IMR-90 (cell line): ENCODE results near the gene TUBB6. TPM values are rescaled to one million over a fixed set of nuclear protein-coding genes. Genes with fewer than 3 reads are reported as not detected.

Experiments used
- ATAC-seq: fragments of 200-7000 bp; cut with Tn5 transposase; 2 replicates; pipeline ENCODE4 v1.9.1; 2020; ENCODE audit warnings: low read depth, mild to moderate bottlenecking, moderate library complexity
- BruUV-seq: library from RNA; stranded (reverse); fragments of 400-500 nt; replicated peaks from 2 replicates; lab custom pipeline; 2021; lab: Mats Ljungman, UMichigan
- CTCF ChIA-PET: fragments of 300-600 bp; formaldehyde crosslinking; extraction: SDS; loops from one replicate; lab custom pipeline; 2021; ENCODE audit warnings: antibody characterized with exemption; lab: Yijun Ruan, JAX
- POLR2A ChIA-PET: fragments of 300-600 bp; sonication (Branson Sonifier 250); formaldehyde crosslinking; loops from one replicate; lab custom pipeline; 2022; ENCODE audit warnings: antibody characterized with exemption; ENCODE audit not compliant: unreplicated experiment; lab: Charles Lee
- DNase-seq: peaks from one replicate; pipeline ENCODE4 v3.0.0; 2013
- H2AFZ ChIP-seq: replicated peaks from 2 replicates; pipeline ENCODE3; 2013; ENCODE audit warnings: low read length, mild to moderate bottlenecking; ENCODE audit not compliant: poor library complexity
- H2AK5ac ChIP-seq: 2 replicates; pipeline ENCODE4 v1.6.1; 2013; ENCODE audit warnings: low read depth, low read length, inconsistent platforms
- H2AK9ac ChIP-seq: replicated peaks from 2 replicates; pipeline ENCODE3; 2013; ENCODE audit warnings: mild to moderate bottlenecking, low read depth, low read length, moderate library complexity; ENCODE audit not compliant: poor library complexity
- H2BK120ac ChIP-seq: 2 replicates; pipeline ENCODE4 v1.6.1; 2013; ENCODE audit warnings: low read depth, low read length, inconsistent platforms
- H2BK15ac ChIP-seq: 3 replicates; pipeline ENCODE4 v1.6.1; 2013; ENCODE audit warnings: low read depth, low read length, inconsistent platforms
- H2BK20ac ChIP-seq: 2 replicates; pipeline ENCODE4 v1.6.1; 2013; ENCODE audit warnings: low read depth, mild to moderate bottlenecking, inconsistent platforms, low read length, moderate library complexity
- H2BK5ac ChIP-seq: 2 replicates; pipeline ENCODE4 v1.6.1; 2013; ENCODE audit warnings: mild to moderate bottlenecking, low read depth, low read length, inconsistent platforms; ENCODE audit not compliant: poor library complexity, severe bottlenecking
- H3K14ac ChIP-seq: replicated peaks from 2 replicates; pipeline ENCODE4 v1.6.1; 2013; ENCODE audit warnings: low read depth, low read length, inconsistent platforms
- H3K18ac ChIP-seq: 2 replicates; pipeline ENCODE4 v1.6.1; 2013; ENCODE audit warnings: low read depth, low read length, control low read depth
- H3K23ac ChIP-seq: 2 replicates; pipeline ENCODE4 v1.6.1; 2013; ENCODE audit warnings: low read depth, low read length, inconsistent platforms
- H3K27ac ChIP-seq: 2 replicates; pipeline ENCODE4 v1.5.1; 2013; ENCODE audit warnings: mild to moderate bottlenecking, control low read depth, low read length; ENCODE audit not compliant: insufficient read depth
- H3K27me3 ChIP-seq: 2 replicates; pipeline ENCODE4 v1.6.1; 2013; ENCODE audit warnings: low read length; ENCODE audit not compliant: control insufficient read depth, insufficient read depth
- H3K36me3 ChIP-seq: 2 replicates; pipeline ENCODE4 v1.6.1; 2013; ENCODE audit warnings: low read length, mixed read lengths; ENCODE audit not compliant: control insufficient read depth, insufficient read depth
- H3K4ac ChIP-seq: 2 replicates; pipeline ENCODE4 v1.6.1; 2013; ENCODE audit warnings: low read depth, low read length, inconsistent platforms
- H3K4me1 ChIP-seq: 2 replicates; pipeline ENCODE4 v1.6.1; 2013; ENCODE audit warnings: low read length, mixed read lengths; ENCODE audit not compliant: control insufficient read depth, insufficient read depth
- H3K4me2 ChIP-seq: 2 replicates; pipeline ENCODE4 v1.6.1; 2013; ENCODE audit warnings: low read depth, mild to moderate bottlenecking, control low read depth, low read length, moderate library complexity
- H3K4me3 ChIP-seq: 2 replicates; pipeline ENCODE4 v1.5.1; 2013; ENCODE audit warnings: low read depth, mild to moderate bottlenecking, control low read depth, low read length, moderate library complexity; ENCODE audit not compliant: insufficient read depth
- H3K56ac ChIP-seq: 2 replicates; pipeline ENCODE4 v1.6.1; 2013; ENCODE audit warnings: low read length, inconsistent platforms; ENCODE audit not compliant: insufficient read depth; ENCODE audit errors: extremely low read depth
- H3K79me1 ChIP-seq, 2 experiments: 2 replicates each; pipeline ENCODE4 v1.6.1; 2013; ENCODE audit warnings: low read length in 2 of 2, inconsistent platforms in 1 of 2, low read depth in 1 of 2
- H3K9ac ChIP-seq: 2 replicates; pipeline ENCODE4 v1.6.1; 2013; ENCODE audit warnings: low read depth, low read length, control low read depth
- H3K9me1 ChIP-seq: 2 replicates; pipeline ENCODE4 v1.6.1; 2013; ENCODE audit warnings: low read length, inconsistent platforms; ENCODE audit not compliant: insufficient read depth
- H3K9me3 ChIP-seq: 2 replicates; pipeline ENCODE4 v1.6.1; 2013; ENCODE audit warnings: low read length; ENCODE audit not compliant: control insufficient read depth, insufficient read depth
- H4K20me1 ChIP-seq: 2 replicates; pipeline ENCODE4 v1.6.1; 2013; ENCODE audit warnings: low read length, inconsistent platforms; ENCODE audit not compliant: insufficient read depth
- H4K5ac ChIP-seq: 2 replicates; pipeline ENCODE4 v1.6.1; 2013; ENCODE audit warnings: mild to moderate bottlenecking, low read depth, low read length, control low read depth
- H4K8ac ChIP-seq, 2 experiments: 2 replicates each; pipeline ENCODE4 v1.6.1; 2013; ENCODE audit warnings: low read depth in 2 of 2, low read length in 2 of 2, control low read depth in 1 of 2, inconsistent platforms in 1 of 2
- H4K91ac ChIP-seq: 2 replicates; pipeline ENCODE4 v1.6.1; 2013; ENCODE audit warnings: low read depth, low read length, inconsistent platforms; ENCODE audit not compliant: insufficient read depth
- ELK1 ChIP-seq: fragments of 150-350 bp; IDR thresholded peaks from 2 replicates; pipeline ENCODE4 v1.6.1; 2016; ENCODE audit warnings: low read depth, mild to moderate bottlenecking, low read length, moderate library complexity, borderline replicate concordance
- MAFK ChIP-seq: IDR thresholded peaks from 2 replicates; pipeline ENCODE4 v1.6.1; 2012; ENCODE audit warnings: low read depth, low read length, improper control_type of control experiment
- NFE2L2 ChIP-seq: fragments of 150-350 bp; IDR thresholded peaks from 2 replicates; pipeline ENCODE4 v1.6.1; 2016; ENCODE audit warnings: low read depth, mild to moderate bottlenecking, low read length
- POLR2A ChIP-seq: IDR thresholded peaks from 2 replicates; pipeline ENCODE4 v1.6.1; 2012; ENCODE audit warnings: mild to moderate bottlenecking, low read depth, low read length
- RCOR1 ChIP-seq: IDR thresholded peaks from 2 replicates; pipeline ENCODE4 v1.6.1; 2012; ENCODE audit warnings: mild to moderate bottlenecking, low read length, improper control_type of control experiment; ENCODE audit not compliant: insufficient replicate concordance
- WGBS, 2 experiments: methylation state at CpG; one replicate each; pipeline versions ENCODE4 v1.1.5 to v1.1.7; 2013; ENCODE audit warnings: missing lambda C conversion rate in 2 of 2; ENCODE audit not compliant: insufficient read length in 1 of 2; ENCODE audit errors: extremely low coverage in 2 of 2; 5-methylcytosine and 5-hydroxymethylcytosine counted together
- dilution Hi-C: fragments of 300-500 bp; cut with HindIII; formaldehyde crosslinking; loops from one replicate; pipeline ENCODE4 v1.14.3; 2018; ENCODE audit warnings: low sequenced_read_pairs; ENCODE audit not compliant: unreplicated experiment
- in situ Hi-C: fragments of 300-500 bp; cut with MboI; formaldehyde crosslinking; loops from 3 replicates; pipeline ENCODE4 v1.14.3; 2019; ENCODE audit warnings: low sequenced_read_pairs, inconsistent platforms, mixed read lengths
- intact Hi-C: fragments of 100-400 bp; cut with micrococcal nuclease; formaldehyde crosslinking; loops from 2 replicates; pipeline ENCODE4 v1.10.0; 2022
- polyA plus RNA-seq, 3 experiments: library from polyadenylated mRNA; depleted of rRNA; stranded (reverse); fragments of >200 nt; gene quantifications; 2 replicates each; pipeline ENCODE4 v1.2.3, GENCODE V29; 2012; ENCODE audit warnings: low replicate concordance in 1 of 3
- total RNA-seq: library from RNA; depleted of rRNA; stranded (reverse); fragments of >200 nt; gene quantifications from 2 replicates; pipeline ENCODE4 v1.2.3, GENCODE V29; 2012

The TUBB6 gene
- total and polyA plus RNA-seq, 2 of the 4 experiments (the other 2 are of a cell fraction): 927 to 1,040 TPM

- Histone ChIP-seq H3K14ac (no peak overlapping the region), H3K9ac (no peak overlapping the region), H3K27me3 (no peaks in the 10 kb centered on the region), H2BK20ac (no peak overlapping the region), H3K4me3 (no peak overlapping the region), H4K91ac (no peak overlapping the region), H4K20me1 (peaks cover 87% of the 10 kb centered on the region), H2BK120ac (no peak overlapping the region), H2AK9ac (no peak overlapping the region), H3K79me1 (peaks cover 35 to 60% of the 10 kb centered on the region in 2 experiments), H3K36me3 (peaks cover 61% of the 10 kb centered on the region), H3K4me2 (no peak overlapping the region), H2BK15ac (no peak overlapping the region), H3K56ac (no peak overlapping the region), H3K27ac (no peak overlapping the region), H3K9me1 (peaks cover 27% of the 10 kb centered on the region), H2AK5ac (no peak overlapping the region), H4K5ac (no peak overlapping the region), H2AFZ (no peak overlapping the region), H4K8ac (no peak overlapping the region), H3K23ac (no peak overlapping the region), H3K4ac (no peak overlapping the region), H3K18ac (no peak overlapping the region), H3K4me1 (no peaks in the 10 kb centered on the region), H2BK5ac (no peak overlapping the region), H3K9me3 (no peaks in the 10 kb centered on the region)
- in situ Hi-C loops (no loop called here), intact Hi-C loops (no loop called here), dilution Hi-C loops (no loop called here)
- ChIA-PET CTCF (no interaction called here), POLR2A (no interaction called here)
- BruUV-seq: no TSS peak
- ATAC-seq (no peak), DNase-seq (no peak)
- TF ChIP-seq RCOR1: no peak
- no peak for TF ChIP-seq NFE2L2
- TF ChIP-seq ELK1: no peak
- no peak for TF ChIP-seq MAFK
- TF ChIP-seq POLR2A: peak; percentile 23; the same call in 1 of the 2 replicates
- WGBS, 2 experiments: 96% methylated on average over 51 of the region's 58 CpGs; no CpG with 5 or more reads in 1 of the 2 experiments
Observed at GRCh38 chr18:12324991-12325725, 17.1 kb downstream of the TUBB6 start.
